ENCODE results near the gene CCL4.

- TF ChIP-seq CTCF (IDR thresholded peaks at IDR 0.05), result no peak
- TF ChIP-seq EZH2 (IDR thresholded peaks at IDR 0.05; ENCODE audit: borderline replicate concordance, insufficient read depth, low read depth, low read length, poor library complexity, severe bottlenecking), result no peak
Measured at GRCh38 chr17:36144981-36145729, 41.5 kb downstream of the CCL4 start.
